Activated CD4-positive, alpha-beta T cell treated with anti-CD3 and anti-CD28 coated beads, Interleukin-2, amount 50 U/mL, for 48 hours (primary cell): ENCODE measurements around the gene RNLS.
"Not testable (repeated sequence)": the region's sequence is repeated elsewhere in the genome, so short reads cannot be mapped to it uniquely, and the experiment has no call there.

Experiments used
- DNase-seq, 2 experiments: peaks; one replicate each; pipeline ENCODE4 v3.0.0-alpha.2; 2020

Gene RNLS

DNA sequence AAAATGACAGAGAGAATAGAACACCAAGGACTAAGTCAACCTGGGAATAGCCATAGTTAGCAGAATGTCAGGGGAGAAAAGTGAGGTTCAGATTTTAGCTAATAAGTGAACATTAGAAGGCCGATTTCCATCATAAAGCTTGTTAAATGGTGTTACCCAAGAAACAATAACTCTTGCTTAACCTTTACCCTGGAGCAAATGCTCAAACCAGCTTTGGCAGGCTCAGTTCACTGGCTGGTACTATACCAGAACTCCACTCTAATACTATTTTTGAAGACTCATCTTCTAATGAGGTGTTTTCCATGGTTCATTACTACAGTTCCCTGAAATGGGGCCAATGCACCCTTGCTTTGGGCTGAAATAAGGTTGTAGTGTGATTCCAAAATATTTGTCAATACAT is 61.3 kb downstream of the RNLS start:
- no peak for DNase-seq

DNA sequence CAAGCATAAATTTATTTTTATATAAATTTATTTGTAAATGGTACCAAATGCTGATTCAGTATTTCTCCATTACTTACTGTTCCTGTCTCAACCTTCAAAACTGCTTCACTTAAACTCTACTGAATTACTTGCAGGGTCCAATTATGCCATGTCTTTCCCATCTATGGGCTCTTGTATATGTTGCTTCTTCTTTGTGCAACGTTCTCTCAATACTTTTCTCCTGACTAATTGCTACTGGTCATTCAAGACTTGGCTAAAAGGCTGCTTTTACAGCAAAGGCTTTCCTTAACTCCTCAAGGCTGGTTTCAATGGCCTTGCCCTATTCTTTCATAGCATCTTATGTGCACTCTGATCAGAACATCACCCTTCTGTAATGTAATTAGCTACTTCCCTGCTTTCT is 67.9 kb downstream of the RNLS start:
- DNase-seq: no peak

DNA sequence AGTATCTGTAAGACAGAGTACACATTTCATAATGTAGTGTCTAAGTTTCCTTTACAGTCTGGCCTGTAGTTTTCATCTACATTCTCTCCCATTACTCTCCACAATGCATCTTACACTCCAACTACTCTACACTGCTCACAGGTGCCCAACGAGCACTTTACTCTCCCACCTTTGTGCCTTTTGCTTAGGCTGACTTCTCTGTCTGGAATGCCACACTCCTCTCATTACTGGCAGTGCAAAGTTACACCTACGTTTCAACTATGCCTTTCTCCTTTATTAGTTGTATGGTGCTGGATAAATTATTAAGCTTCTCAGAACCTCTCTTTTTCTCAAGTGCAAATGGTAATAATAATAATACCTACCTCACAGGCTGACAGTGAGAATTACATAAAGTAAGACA is 70.5 kb downstream of the RNLS start:
- DNase-seq: no peak

GRCh38 chr10:88508796-88509195 is 74.3 kb downstream of the RNLS start:
- no peak for DNase-seq

DNA sequence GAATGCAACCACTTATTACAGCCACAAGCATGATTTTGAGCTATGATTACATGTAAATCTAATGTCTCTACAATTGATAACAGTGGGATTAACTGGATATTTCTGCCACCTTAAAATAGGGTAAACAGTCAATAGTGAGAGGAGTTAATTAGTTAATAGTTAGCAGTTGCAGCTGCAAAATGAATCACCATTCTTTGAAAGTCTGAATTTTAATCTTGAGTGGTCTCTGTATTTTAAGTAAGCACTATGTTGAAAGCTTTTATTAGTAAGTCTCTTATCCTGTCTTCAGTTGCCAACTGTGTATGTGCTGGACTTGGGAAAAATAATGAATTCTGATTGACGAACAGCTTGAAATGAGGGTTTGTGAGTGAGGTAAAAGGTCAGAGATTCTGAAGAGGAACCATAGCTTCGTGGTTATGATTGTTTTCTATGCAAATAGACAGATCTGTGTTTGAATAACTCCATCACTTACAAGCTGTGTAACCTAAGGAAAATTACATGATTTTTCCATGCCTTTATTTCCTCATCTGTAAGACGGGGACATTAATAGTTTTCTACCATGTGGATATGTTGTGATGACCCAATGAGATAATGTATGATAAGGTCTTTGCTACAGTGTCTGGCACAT is 75.2 kb downstream of the RNLS start:
- no peak for DNase-seq

- DNase-seq: no peak
Measured at GRCh38 chr10:88507404-88507803, 75.7 kb downstream of the RNLS start.

DNA sequence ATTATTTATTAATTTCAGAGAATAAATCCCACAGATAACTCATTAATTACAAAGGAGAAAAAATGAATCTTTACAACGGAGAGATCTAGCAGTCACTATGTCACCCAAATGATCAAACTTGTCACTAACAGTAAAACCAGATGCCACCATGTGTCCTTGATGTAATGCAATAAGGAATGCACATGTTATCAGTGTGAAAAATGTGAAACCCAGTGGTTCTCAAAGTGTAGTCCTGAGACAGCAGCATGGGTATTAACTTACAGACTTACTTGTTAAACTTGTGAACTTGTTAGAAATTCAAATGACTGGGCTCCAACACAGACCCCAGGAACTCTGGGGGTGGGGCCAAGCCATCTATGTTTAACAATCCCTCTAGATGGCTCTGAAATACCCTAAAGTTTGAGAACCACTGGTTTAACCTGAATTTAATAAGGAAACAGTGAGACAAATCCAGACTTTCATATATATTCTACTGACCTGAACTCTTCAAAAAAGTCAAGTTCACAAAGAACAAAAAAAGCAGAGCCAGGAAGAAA is 77.4 kb downstream of the RNLS start:
- no peak for DNase-seq

DNA sequence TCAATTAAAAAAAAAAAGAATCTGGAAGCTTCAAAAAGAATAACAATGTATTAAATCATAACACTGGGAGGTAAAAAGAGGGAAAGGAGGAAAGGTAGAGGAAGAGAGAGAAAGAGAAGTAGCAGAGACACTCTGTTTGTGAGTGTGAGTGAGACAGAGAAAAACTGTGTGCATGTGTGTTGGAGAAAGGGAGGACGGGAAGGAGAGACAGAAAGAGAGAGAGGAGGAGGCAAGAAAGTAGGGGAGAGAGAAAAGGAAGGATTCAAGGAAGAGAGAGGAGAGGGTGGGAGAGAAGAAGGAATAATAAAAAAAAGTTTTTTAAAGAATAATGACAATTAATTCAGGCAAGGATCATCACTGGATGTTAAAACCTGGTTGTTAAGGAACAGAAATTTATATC is 77.9 kb downstream of the RNLS start:
- no peak for DNase-seq

DNA sequence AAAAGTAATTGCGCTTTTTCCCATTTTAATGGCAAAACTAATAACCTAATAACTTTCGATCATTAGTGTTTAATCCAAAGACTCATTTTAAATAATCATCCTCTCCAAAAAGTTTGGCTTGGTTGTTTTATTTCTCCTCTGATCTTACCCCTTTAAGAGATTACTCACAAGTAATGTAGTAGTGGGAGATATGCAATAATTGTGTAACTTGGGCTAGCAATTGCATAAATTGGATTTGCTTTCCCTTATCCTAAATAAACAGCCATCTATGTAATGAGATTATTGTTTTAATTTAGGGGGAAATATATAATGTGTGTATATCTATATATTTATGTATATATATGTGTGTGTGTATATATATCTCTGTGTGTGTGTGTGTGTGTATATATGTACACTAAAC is 82.5 kb downstream of the RNLS start:
- no peak for DNase-seq

GRCh38 chr10:88499569-88500470 is 83.3 kb downstream of the RNLS start:
- no peak for DNase-seq

DNA sequence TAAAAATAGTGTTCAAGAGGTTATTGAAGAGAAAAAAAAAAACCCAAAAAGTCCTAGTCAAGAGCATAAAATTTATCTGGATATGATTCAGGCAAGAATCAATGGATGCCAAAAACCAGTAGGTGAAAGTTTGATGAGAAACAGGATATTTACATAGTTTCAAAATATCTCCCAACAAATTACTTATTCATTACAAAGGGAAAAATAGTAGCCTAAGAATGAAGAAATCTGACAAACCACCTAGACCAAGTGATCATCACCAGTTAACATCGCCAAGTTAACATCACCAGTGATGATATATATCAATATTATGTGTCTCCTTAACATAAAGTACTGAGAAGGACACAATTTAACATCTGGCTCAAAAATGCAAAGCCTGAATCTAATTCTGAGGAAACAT is 85.2 kb downstream of the RNLS start:
- DNase-seq: no peak

DNA sequence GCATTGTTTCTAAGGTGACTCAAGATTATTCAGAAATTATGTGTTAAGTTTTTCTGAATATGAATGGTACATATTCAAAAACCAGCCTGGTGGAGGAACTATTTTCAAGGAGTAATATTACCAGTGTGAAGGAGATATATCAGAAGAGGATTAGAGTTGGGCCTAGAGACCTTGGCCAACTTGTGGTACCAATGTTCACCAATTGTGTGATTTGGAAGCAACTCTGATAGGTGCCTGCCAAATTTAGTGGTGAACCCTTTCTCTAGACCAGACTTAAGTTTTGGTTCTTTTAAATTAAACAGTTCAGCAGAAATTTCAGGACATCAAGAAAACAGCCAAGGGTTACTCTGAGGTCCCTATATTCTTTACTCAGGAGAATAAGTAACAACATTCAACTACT is 88.6 kb downstream of the RNLS start:
- no peak for DNase-seq

- DNase-seq: no peak
Measured at GRCh38 chr10:88493691-88494483, 89.2 kb downstream of the RNLS start.

DNA sequence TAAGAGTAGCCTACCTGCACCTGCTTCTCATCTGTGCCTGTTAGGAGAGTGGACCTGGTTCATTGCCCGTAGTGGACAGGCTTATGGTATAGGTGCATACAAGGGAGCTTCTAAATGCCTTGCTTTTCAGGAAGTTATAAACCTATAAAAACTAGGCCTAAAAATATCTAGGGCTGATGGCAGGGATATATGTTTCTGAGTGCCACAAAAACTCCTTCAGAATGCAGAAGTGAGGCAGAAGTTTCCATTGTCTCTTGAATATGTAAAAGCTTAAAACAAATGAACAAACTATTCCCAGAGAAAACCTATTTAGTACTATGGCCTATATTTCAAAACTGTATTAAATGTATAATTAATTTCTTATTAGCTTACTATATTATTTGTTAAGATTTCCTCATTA is 91.8 kb downstream of the RNLS start:
- no peak for DNase-seq

DNA sequence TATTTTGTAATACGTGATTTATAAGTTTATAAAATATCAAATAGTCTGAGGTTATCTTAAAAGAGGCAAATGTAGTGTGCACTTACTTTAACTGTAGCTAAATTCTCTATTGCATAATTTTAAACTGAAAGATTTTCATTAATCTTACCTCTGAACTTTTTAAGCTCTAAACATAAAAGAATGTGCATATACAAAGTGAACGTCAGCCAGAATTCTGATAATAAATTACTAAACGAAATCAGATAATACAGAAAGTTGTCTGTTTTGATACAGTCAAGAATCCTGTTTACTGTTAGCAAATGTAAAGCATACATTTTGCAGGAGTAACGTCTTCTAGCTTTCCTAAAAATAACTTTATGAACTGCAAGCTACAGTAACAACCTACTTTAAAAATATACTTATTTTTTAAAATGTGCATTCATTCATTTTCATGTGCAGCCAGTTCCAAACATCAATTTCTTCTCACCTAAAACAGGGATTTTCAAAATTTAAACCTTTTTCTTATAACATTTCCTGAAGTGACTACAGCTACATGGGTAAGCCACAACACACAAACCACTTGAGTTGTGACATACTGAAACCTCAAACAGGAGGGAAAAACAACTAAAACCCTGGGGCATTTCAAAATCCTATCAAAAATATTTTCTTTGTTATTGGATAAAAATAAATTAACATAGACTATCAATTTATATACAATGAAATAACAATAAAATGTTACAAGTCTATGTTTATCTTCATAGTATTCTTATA is 92.7 kb downstream of the RNLS start:
- no peak for DNase-seq

DNA sequence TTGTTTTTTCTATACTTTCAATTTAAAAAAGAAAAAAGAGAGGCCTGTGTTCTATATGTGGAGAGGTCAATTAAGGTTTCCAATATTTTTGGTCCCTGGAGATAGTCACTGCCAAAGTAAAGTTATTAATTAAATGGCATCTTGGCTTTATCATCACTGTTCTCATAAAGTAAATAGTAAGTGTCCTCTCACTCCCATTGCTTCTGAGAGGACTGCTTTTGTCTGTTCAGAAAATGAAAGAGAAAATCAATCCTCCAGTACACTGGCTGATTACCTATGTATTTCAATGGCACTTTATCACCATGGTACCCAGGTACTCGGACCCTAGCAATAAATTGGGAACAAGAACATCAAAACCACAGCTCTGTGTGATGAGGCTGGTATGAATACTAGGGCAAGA is 94.0 kb downstream of the RNLS start:
- no peak for DNase-seq

GRCh38 chr10:88486816-88487215 is 96.3 kb downstream of the RNLS start:
- DNase-seq: not testable (repeated sequence)

DNA sequence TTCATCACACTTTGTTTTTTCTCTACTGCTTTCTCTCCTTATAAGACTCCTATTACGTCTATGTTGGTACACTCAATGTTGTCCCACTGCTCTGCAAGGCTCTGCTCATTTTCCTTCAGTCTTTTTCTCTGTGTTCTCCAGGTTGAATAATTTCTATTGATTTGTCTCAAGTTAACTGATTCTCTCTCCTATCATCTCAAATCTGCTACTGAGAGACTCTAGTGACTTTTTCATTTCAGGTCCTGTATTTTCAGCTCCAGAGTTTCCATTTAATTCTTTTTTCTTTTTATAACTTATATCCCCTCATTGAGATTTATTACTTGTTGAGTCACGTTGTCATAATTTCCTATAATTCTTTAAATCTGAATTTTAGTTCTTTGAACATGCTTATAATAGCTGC is 100.9 kb downstream of the RNLS start:
- no peak for DNase-seq

- no peak for DNase-seq
Measured at GRCh38 chr10:88478256-88478655, 104.9 kb downstream of the RNLS start.

GRCh38 chr10:88477343-88478085 is 105.6 kb downstream of the RNLS start:
- no peak for DNase-seq

- no peak for DNase-seq
Measured at GRCh38 chr10:88474884-88475844, 108.0 kb downstream of the RNLS start.
